CD4-positive, alpha-beta T cell treated with Interleukin-2 at 100 ng/mL for 4 hours (primary cell): ENCODE data around the gene JAKMIP1.

Experiments
- DNase-seq: peaks from one replicate; pipeline ENCODE4 v3.0.0-alpha.2; 2020; ENCODE audit warnings: low spot score

The JAKMIP1 gene

DNA sequence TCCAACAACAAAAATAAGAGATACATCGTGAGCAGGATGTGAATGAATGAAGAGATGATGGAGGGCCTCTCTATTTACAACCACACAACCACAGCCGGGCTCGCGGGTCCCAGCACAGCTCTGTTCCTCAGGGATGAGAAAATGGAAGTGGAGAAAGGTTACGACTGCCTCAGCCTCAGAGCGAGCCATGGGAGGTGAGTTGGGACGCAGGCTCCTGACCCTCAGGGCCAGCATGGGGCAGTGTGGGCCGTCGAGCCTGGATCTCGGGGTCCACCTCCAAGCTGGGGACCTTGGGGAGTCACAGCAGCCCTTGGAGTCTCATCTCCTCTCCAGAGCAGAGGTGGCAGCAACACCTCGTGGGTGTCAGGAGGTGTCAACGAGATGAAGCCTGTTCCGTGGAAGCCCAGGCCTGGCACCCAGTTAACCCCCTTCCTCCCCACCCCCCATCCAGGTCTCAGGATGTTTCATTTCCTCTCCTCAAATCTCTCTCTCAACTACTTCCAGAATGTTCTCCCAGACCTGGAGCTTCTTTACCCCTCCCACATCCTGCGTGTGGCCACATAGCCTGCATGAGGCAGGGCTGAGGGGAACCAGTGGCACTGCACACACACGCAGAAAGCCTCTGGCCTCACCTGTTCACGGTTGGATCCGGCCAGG is 208.1 kb downstream of the JAKMIP1 start:
- DNase-seq, result no peak

DNA sequence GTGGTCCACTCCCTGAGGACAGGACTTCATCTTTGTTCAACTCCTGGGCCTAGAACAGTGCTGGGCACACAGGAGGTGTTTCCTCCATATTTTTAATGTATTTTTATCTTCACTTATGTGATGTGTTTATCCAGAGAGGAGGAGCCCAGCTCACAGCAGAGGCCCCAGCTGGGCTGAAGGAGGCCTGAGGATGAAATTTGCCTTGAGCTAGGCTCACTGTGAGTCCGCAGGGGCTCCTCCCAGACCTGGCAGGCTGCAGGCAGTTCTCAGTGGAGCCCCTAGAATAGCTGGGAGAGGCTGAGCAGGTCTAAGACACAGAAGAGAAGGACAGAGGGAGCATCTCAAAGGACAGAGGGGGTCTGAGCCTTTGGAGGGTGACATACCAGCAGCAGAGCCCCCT is 208.9 kb downstream of the JAKMIP1 start:
- DNase-seq, result no peak

DNA sequence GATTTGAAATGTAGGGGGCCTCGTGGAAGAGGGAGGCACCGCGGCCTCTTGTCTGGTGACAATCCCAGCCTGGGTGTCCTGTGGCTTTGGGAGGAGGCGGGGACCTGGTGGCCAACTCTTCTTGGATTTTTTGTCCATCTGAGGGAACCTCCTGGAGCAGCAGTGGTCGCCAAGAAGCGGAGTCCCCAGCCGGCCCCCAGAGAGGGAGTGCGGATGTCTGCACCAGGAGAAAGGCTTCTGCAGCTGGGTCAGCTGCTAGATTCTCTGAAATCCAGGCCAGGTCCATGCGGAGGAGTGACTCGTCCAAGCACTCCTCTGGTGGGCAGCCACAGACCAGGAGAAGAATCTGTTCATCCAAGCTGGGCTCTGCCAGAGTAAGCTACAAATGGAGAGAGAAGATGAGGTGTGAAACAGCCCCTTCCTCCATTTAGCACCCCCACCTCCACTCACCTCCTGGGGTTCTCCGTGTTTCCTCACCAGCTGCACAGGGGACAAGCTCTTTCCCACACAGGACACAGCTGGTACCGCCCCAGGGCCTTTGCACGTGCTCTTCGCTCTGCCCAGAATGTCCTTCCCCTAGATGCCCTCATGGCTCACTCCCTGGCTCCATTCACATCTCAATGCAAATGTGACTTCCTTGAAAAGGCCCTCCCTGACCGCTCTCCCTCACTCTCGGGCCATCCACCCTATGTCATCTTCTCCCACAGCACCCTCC is 209.7 kb downstream of the JAKMIP1 start:
- no peak for DNase-seq

DNA sequence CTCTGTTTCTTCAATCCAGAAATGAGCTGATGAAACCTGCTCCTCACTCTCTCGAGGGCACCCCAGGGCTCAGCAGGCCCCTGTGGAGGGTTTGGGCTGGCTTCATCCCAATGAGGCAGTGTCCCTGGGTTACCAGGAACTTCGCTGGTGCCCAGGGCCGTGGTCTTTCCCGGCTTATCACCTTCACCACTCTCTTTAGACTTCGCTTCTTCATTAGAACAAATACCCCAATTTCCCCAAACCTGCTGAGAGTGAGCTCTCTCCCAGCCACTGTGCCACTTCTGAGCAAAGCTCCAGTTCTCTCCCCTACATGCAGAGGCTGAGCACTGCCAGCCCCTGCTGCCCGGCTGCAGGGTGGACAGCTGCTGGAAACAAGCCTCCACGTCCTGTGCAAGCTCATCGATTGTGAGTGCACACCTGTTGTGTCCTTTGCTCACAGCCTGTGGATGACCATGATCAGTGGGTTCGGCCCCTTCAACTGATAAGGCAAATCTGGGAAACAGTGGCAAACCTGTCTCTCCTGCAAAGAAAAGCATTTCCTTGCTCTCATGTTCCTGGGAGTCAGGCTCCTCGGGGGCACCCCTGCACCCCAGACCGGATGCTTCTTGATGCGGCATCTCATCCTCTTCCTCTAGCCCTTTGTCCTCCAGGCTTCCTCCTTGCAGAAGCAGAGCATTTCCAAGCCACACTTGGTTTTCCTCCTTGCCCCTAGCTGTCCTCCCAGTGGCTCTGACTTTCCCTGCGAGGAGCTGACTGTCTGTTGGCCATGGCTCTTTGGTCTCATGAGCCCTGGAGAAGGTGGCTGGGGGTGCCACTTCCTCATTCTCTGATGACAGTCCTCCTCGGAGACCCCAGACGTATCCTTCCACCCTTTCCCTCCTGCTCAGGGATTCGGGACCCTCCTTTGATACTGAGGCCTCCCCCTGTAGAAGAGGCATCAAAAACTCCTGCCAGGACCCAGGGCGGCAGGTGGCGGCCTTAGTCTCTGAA is 210.8 kb downstream of the JAKMIP1 start:
- no peak for DNase-seq

DNA sequence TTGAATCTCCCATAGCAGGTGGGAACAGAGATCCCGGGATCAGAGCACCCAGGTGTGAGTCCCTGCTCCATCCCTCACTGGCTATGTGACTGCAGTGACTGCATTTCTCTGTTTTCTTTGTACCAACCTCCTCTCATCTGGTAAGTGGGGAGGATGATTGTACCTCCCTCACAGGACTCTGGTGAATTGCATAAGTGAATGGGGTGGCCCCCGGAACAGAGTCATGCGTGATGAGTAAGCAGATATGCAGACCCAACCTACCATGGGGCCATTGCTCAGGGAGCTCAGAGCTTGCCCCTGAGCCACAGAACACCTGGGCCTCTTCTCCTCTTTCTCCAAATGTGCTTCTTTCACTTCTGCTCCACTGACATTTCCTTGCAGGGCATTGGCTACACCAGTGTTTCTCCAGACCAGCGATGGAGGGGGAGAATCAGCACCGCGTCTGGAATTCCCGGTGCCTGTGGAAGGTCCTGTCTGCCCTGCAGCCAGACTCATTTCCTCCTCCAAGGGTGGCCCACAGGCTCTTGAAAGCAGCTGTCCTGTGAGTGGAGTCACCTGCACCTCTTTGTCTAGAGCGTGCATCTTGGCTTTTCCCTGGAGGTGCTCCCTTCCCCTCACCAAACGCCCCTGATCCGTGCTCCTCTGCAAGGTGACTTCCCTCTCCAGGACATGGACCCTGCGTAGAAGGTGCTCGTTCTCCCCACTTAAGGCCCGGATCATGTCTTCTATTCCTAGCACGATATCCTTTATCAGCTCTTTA is 212.1 kb downstream of the JAKMIP1 start:
- DNase-seq, result no peak

DNA sequence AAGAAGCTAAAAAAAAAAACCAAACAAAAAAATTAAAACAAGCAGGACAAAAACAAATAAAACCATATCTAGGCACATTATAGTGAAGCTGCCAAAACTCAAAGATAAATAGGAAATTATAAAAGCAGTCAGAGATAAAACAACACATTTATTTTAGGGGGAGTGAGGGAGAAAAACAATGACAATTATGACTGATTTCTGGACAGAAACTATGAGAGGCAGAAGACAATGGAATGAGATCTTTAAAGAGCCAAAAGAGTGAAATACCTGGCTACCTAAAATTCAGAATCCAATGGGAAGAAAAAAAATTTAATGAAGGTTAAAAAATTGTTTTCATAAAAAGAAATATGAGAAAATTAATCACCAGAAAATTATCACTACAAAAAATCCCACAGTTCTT is 215.5 kb downstream of the JAKMIP1 start:
- no peak for DNase-seq

DNA sequence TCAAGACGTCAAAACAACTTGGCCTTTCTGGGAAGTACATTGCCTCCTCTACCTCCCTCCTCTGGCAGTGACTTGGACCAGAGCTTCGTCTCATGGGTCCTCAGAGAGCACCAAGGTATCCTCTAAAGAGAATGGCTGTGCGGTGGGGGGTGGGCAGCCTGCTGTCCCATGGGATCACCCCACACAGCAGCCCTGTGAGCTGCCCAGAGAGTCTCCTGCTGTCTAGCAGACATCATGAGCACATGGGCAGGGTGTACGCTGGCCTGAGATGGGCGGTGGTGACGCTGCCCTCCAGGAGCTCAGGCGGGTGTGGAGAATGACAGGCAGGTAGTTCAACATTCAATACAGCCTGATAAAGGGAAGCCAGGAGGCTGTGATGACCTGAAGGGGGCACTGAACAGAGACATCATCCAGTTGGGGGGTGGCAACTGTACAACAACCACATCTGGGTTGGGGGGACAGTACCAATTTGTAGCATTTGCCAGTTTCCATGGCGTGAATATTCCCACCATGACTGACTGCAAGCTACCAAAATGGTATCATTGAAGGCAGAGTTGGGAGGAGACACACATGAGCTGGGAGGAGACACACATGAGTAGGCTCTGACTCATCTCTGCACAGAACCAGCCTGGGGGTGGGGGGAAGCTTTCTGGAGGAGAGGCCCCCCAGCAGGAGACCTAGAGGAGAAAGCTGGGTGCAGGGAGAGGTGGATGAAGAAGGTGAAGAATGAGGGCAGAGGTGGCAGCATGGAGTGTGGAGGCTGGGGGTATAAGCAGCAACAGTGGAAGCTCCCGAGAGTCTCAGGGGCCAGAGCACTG is 218.0 kb downstream of the JAKMIP1 start:
- DNase-seq, result no peak

DNA sequence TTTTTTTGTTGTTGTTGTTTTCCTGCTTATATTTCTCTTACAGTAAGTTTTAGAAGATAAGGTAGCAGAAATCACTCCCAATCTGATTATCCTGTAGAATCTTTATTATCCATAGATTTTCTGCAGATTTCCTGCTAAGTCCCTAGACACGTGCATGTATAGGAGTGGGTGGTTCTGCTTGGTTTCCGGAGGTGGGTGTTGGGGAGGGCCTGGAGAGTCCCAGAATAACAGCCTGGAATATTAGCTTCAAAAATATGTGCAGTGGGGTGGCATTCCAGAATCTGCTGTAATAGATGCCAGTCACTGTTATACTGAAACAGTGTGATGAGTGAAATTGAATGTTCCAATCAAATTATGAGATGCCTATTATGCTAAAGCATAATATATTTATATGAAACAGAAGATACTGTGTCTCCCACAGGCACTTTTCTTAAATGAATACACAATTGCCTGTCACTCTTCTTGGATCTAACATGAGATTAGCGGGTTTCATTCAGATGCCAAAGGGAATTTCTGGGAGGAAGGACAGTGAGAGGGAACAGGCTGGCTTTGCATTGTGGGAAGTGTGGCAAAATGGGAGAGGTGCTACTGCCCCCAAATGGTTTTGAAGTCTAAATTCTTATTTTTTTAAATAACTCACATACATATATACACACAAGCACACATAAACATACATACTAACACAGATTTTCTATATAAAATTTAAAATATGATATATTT is 219.8 kb downstream of the JAKMIP1 start:
- DNase-seq, result no peak

DNA sequence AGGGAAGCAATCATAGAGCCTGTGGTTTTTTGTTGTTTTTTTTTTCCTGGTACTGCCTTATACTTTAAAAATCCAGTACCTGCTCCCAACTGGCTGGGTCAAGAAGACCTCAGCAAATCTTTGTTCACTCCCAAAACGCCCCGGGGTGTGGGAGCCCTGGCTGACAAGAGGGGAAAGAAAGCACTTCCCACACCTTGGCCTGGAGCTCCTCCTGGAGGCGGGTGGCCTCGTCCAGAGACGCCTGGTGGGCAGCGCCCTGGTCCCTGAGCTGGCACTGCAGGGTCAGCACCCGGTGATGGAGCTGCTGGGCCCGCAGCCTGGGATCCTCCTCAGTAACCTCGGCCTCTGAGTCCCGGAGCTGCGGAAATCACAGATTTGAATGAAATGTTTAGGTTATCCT is 220.4 kb downstream of the JAKMIP1 start:
- no peak for DNase-seq

DNA sequence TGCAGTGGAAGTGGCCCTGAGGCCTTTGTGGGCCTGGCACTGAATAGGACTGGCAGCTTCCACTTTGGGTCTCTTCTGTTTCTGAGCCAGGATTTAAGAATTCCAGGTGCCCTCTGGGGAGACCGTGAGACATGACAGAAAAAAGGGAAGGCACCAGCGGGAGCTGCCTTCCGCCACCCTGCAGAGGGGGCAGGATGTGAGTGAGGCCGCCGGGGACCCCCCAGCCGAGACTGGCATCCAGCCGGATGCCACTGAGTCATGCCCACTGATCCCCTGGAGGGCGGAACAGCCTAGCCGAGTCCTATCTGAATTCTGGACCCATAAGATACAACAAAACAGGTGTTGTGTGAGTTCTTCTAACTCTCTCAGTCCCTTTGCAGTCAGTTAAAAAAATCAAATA is 223.4 kb downstream of the JAKMIP1 start:
- no peak for DNase-seq

DNA sequence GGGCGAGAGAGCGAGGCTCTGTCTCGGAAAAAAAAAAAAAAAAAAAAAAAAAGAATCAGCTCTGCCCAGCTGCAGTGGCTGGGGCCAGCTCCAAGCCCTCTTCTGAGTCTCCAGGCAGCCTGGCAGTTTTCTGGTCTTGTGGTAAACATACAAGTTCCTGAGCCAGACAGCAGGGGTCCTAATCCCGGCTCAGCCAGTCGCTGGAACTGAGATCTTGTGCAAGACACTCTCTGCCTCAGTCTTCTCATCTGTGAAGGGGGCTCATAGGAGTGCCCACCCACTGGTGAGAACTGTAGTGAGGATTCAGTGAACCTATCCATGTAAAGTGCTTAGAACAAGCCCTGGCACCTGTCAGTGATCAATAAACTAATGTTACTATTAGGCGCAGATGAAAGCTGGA is 223.9 kb downstream of the JAKMIP1 start:
- DNase-seq, result no peak
